CD8-positive, alpha-beta memory T cell (primary cell): ENCODE results near the gene TRAPPC3L. TPM values are rescaled to one million over a fixed set of nuclear protein-coding genes. Genes with fewer than 3 reads are reported as not detected.

Experiments used
- CTCF ChIA-PET: fragments of 350-600 bp; sonication (Branson Sonifier 250); formaldehyde crosslinking; loops from one replicate; lab custom pipeline; 2021; ENCODE audit warnings: antibody characterized with exemption; lab: Charles Lee
- POLR2A ChIA-PET: fragments of 350-600 bp; sonication (Branson Sonifier 250); formaldehyde crosslinking; loops from one replicate; lab custom pipeline; 2021; ENCODE audit warnings: antibody characterized with exemption; lab: Charles Lee
- DNase-seq, 5 donors: peaks; one replicate each; pipeline versions ENCODE4 v3.0.0 to v3.0.0-alpha.2; 2020 to 2022; ENCODE audit warnings: mixed read lengths in 1 of 5
- H3K27ac ChIP-seq: one replicate; pipeline ENCODE4 v1.7.0; 2013; ENCODE audit warnings: low read depth, mild to moderate bottlenecking, low read length, moderate library complexity
- H3K27me3 ChIP-seq: 2 replicates; pipeline ENCODE4 v1.7.0; 2013; ENCODE audit warnings: low read length, mild to moderate bottlenecking; ENCODE audit not compliant: insufficient read depth, poor library complexity, severe bottlenecking
- H3K36me3 ChIP-seq: 2 replicates; pipeline ENCODE4 v1.7.0; 2013; ENCODE audit warnings: mild to moderate bottlenecking, low read length, moderate library complexity; ENCODE audit not compliant: insufficient read depth
- H3K4me1 ChIP-seq: 2 replicates; pipeline ENCODE4 v1.7.0; 2013; ENCODE audit warnings: mild to moderate bottlenecking, low read length, moderate library complexity; ENCODE audit not compliant: insufficient read depth
- H3K4me3 ChIP-seq: 2 replicates; pipeline ENCODE4 v1.7.0; 2013; ENCODE audit warnings: mild to moderate bottlenecking, low read length
- H3K9me3 ChIP-seq: 2 replicates; pipeline ENCODE4 v1.7.0; 2013; ENCODE audit warnings: mild to moderate bottlenecking, low read length
- H3K27ac Mint-ChIP-seq, 8 donors: one replicate each; pipeline ENCODE4 v1.8.0; 2020 to 2021; ENCODE audit warnings: mixed read lengths in 8 of 8, mild to moderate bottlenecking in 6 of 8, inconsistent platforms in 3 of 8, moderate library complexity in 3 of 8
- H3K27me3 Mint-ChIP-seq, 2 donors: one replicate each; pipeline ENCODE4 v1.8.0; 2020 to 2021; ENCODE audit warnings: mixed read lengths in 2 of 2, mild to moderate bottlenecking in 1 of 2, moderate library complexity in 1 of 2
- H3K36me3 Mint-ChIP-seq, 3 donors: one replicate each; pipeline ENCODE4 v1.8.0; 2020 to 2021; ENCODE audit warnings: mixed read lengths in 3 of 3, inconsistent platforms in 1 of 3, mild to moderate bottlenecking in 1 of 3
- H3K4me1 Mint-ChIP-seq, 3 donors: one replicate each; pipeline ENCODE4 v1.8.0; 2020 to 2021; ENCODE audit warnings: mixed read lengths in 3 of 3, inconsistent platforms in 1 of 3, mild to moderate bottlenecking in 1 of 3
- H3K4me3 Mint-ChIP-seq, 7 donors: one replicate each; pipeline ENCODE4 v1.8.0; 2020 to 2021; ENCODE audit warnings: mixed read lengths in 7 of 7, mild to moderate bottlenecking in 6 of 7, moderate library complexity in 4 of 7, inconsistent platforms in 2 of 7
- H3K9me3 Mint-ChIP-seq, 5 donors: one replicate each; pipeline ENCODE4 v1.8.0; 2020 to 2022; ENCODE audit warnings: mixed read lengths in 5 of 5, mild to moderate bottlenecking in 3 of 5, moderate library complexity in 2 of 5, inconsistent platforms in 1 of 5
- polyA plus RNA-seq: library from polyadenylated mRNA; unstranded; fragments of 300-500 nt; fragmentation: Illumina TruSeq; gene quantifications from one replicate; pipeline ENCODE4 v1.2.3, GENCODE V29; 2021
- total RNA-seq, 2 experiments: library from RNA; stranded (reverse); gene quantifications; one replicate each; pipeline ENCODE4 v1.2.3, GENCODE V29; 2021

TRAPPC3L gene
- total and polyA plus RNA-seq, 3 experiments from 2014 or later: not detected

GRCh38 chr6:116536216-116536621 is 9.3 kb downstream of the TRAPPC3L start:
- Histone ChIP-seq H3K4me3 (no peak overlapping the region), H3K27me3 (peaks cover 11% of the 10 kb centered on the region), H3K27ac (no peak overlapping the region), H3K36me3 (no peaks in the 10 kb centered on the region), H3K4me1 (no peaks in the 10 kb centered on the region), H3K9me3 (no peaks in the 10 kb centered on the region)
- H3K4me3 Mint-ChIP-seq: no peak overlapping the region
- ChIA-PET POLR2A (no interaction called here), CTCF (interaction anchor here (4.4 kb wide), 1 partner anchor 248 kb away, joined by 45 read pairs; no protein-coding TSS in a partner anchor)
- peaks cover 0 to 3% (median 0%) of the 10 kb centered on the region in 3 donors for H3K4me1 Mint-ChIP-seq
- peak in 2 of 5 donors; percentile 40 to 47 for DNase-seq
- peaks cover 11 to 37% of the 10 kb centered on the region in 2 donors for H3K27me3 Mint-ChIP-seq
- H3K9me3 Mint-ChIP-seq: no peaks in the 10 kb centered on the region
- no peaks in the 10 kb centered on the region for H3K36me3 Mint-ChIP-seq
- no peak overlapping the region for H3K27ac Mint-ChIP-seq

GRCh38 chr6:116535109-116535508 is 10.4 kb downstream of the TRAPPC3L start:
- peaks cover 13 to 33% of the 10 kb centered on the region in 2 donors for H3K27me3 Mint-ChIP-seq
- H3K27ac Mint-ChIP-seq: no peak overlapping the region
- H3K27ac ChIP-seq: no peak overlapping the region
- no peaks in the 10 kb centered on the region for H3K9me3 Mint-ChIP-seq
- H3K27me3 ChIP-seq: peaks cover 11% of the 10 kb centered on the region
- H3K4me3 ChIP-seq: no peak overlapping the region
- no peaks in the 10 kb centered on the region for H3K36me3 Mint-ChIP-seq
- CTCF ChIA-PET: interaction anchor here (0.8 to 4.4 kb wide), 9 partner anchors 8 to 263 kb away, joined by 3 to 45 read pairs (median 3); partner anchors contain the start of gene TSPYL1
- no peak for DNase-seq
- peaks cover 0 to 3% (median 0%) of the 10 kb centered on the region in 3 donors for H3K4me1 Mint-ChIP-seq
- no peaks in the 10 kb centered on the region for H3K9me3 ChIP-seq
- H3K4me1 ChIP-seq: no peaks in the 10 kb centered on the region
- POLR2A ChIA-PET: no interaction called here
- H3K4me3 Mint-ChIP-seq: no peak overlapping the region
- H3K36me3 ChIP-seq: no peaks in the 10 kb centered on the region

GRCh38 chr6:116533233-116533957 is 12.1 kb downstream of the TRAPPC3L start:
- no peak overlapping the region for H3K27ac ChIP-seq
- no peak for DNase-seq
- H3K36me3 Mint-ChIP-seq: no peaks in the 10 kb centered on the region
- no peaks in the 10 kb centered on the region for H3K9me3 ChIP-seq
- POLR2A ChIA-PET: no interaction called here
- H3K27me3 ChIP-seq: peaks cover 9% of the 10 kb centered on the region
- CTCF ChIA-PET: interaction anchor here (0.9 to 4.4 kb wide), 11 partner anchors 8 to 264 kb away, joined by 3 to 45 read pairs (median 5); partner anchors contain the start of gene TSPYL1
- H3K4me1 Mint-ChIP-seq: peaks cover 0 to 3% (median 0%) of the 10 kb centered on the region in 3 donors
- H3K36me3 ChIP-seq: no peaks in the 10 kb centered on the region
- no peaks in the 10 kb centered on the region for H3K4me1 ChIP-seq
- H3K27ac Mint-ChIP-seq: peak overlapping the region in 1 of 8 donors; percentile 49
- H3K4me3 Mint-ChIP-seq: no peak overlapping the region
- H3K4me3 ChIP-seq: no peak overlapping the region
- H3K27me3 Mint-ChIP-seq: peaks cover 14 to 37% of the 10 kb centered on the region in 2 donors
- H3K9me3 Mint-ChIP-seq: no peaks in the 10 kb centered on the region

GRCh38 chr6:116531675-116532570 is 13.6 kb downstream of the TRAPPC3L start:
- ChIA-PET CTCF (interaction anchor here (0.9 to 4.4 kb wide), 7 partner anchors 10 to 263 kb away, joined by 3 to 45 read pairs (median 8); no protein-coding TSS in a partner anchor), POLR2A (no interaction called here)
- peak; percentile 24 to 72 (median 56) for DNase-seq
- Histone ChIP-seq H3K4me3 (no peak overlapping the region), H3K27ac (no peak overlapping the region), H3K9me3 (no peaks in the 10 kb centered on the region), H3K4me1 (no peaks in the 10 kb centered on the region), H3K36me3 (no peaks in the 10 kb centered on the region), H3K27me3 (peaks cover 9% of the 10 kb centered on the region)
- H3K27me3 Mint-ChIP-seq: peaks cover 14 to 46% of the 10 kb centered on the region in 2 donors
- H3K9me3 Mint-ChIP-seq: no peaks in the 10 kb centered on the region
- no peak overlapping the region for H3K27ac Mint-ChIP-seq
- H3K4me1 Mint-ChIP-seq: peaks cover 0 to 3% (median 0%) of the 10 kb centered on the region in 3 donors
- H3K36me3 Mint-ChIP-seq: no peaks in the 10 kb centered on the region
- H3K4me3 Mint-ChIP-seq: no peak overlapping the region

GRCh38 chr6:116530436-116530835 is 15.0 kb downstream of the TRAPPC3L start:
- H3K27ac Mint-ChIP-seq: no peak overlapping the region
- Histone ChIP-seq H3K27ac (no peak overlapping the region), H3K9me3 (no peaks in the 10 kb centered on the region), H3K27me3 (peaks cover 9% of the 10 kb centered on the region), H3K4me3 (no peak overlapping the region), H3K4me1 (no peaks in the 10 kb centered on the region), H3K36me3 (no peaks in the 10 kb centered on the region)
- H3K36me3 Mint-ChIP-seq: no peaks in the 10 kb centered on the region
- H3K27me3 Mint-ChIP-seq: peaks cover 18 to 50% of the 10 kb centered on the region in 2 donors
- H3K4me3 Mint-ChIP-seq: no peak overlapping the region
- POLR2A ChIA-PET: no interaction called here
- H3K9me3 Mint-ChIP-seq: no peaks in the 10 kb centered on the region
- CTCF ChIA-PET: interaction anchor here (1.6 kb wide), 1 partner anchor 242 kb away, joined by 8 read pairs; no protein-coding TSS in a partner anchor
- no peak for DNase-seq
- no peaks in the 10 kb centered on the region for H3K4me1 Mint-ChIP-seq

- CTCF ChIA-PET: interaction anchor here (1.3 to 1.6 kb wide), 2 partner anchors 241 to 242 kb away, joined by 3 to 8 read pairs; no protein-coding TSS in a partner anchor
- no peak overlapping the region for H3K4me3 ChIP-seq
- no peaks in the 10 kb centered on the region for H3K4me1 ChIP-seq
- no peaks in the 10 kb centered on the region for H3K36me3 Mint-ChIP-seq
- peaks cover 18 to 50% of the 10 kb centered on the region in 2 donors for H3K27me3 Mint-ChIP-seq
- no peak overlapping the region for H3K4me3 Mint-ChIP-seq
- no peak for DNase-seq
- no peak overlapping the region for H3K27ac ChIP-seq
- no peaks in the 10 kb centered on the region for H3K36me3 ChIP-seq
- no peaks in the 10 kb centered on the region for H3K9me3 Mint-ChIP-seq
- no peaks in the 10 kb centered on the region for H3K4me1 Mint-ChIP-seq
- peaks cover 9% of the 10 kb centered on the region for H3K27me3 ChIP-seq
- no peak overlapping the region for H3K27ac Mint-ChIP-seq
- POLR2A ChIA-PET: no interaction called here
- no peaks in the 10 kb centered on the region for H3K9me3 ChIP-seq
Measured at GRCh38 chr6:116529466-116530290, 15.8 kb downstream of the TRAPPC3L start.

- Mint-ChIP-seq H3K27ac (peak overlapping the region in 1 of 8 donors; percentile 78), H3K36me3 (no peaks in the 10 kb centered on the region), H3K4me1 (no peaks in the 10 kb centered on the region), H3K27me3 (peaks cover 17 to 48% of the 10 kb centered on the region in 2 donors), H3K4me3 (no peak overlapping the region), H3K9me3 (no peaks in the 10 kb centered on the region)
- Histone ChIP-seq H3K27me3 (peaks cover 9% of the 10 kb centered on the region), H3K36me3 (no peaks in the 10 kb centered on the region), H3K4me3 (no peak overlapping the region), H3K9me3 (no peaks in the 10 kb centered on the region), H3K4me1 (no peaks in the 10 kb centered on the region), H3K27ac (no peak overlapping the region)
- POLR2A ChIA-PET: no interaction called here
- CTCF ChIA-PET: interaction anchor here (1.0 to 1.3 kb wide), 2 partner anchors 237 to 241 kb away, joined by 3 read pairs; no protein-coding TSS in a partner anchor
- no peak for DNase-seq
Measured at GRCh38 chr6:116528780-116529179, 16.7 kb downstream of the TRAPPC3L start.
